CD14-positive monocyte (primary cell): ENCODE measurements around the gene KCTD20. TPM values are rescaled to one million over a fixed set of nuclear protein-coding genes. Genes with fewer than 3 reads are reported as not detected.
A peak's percentile ranks its signal among the peaks of the same experiment; 100 is the strongest.

Experiments used
- DNase-seq, 3 donors: peaks; one replicate each; pipeline ENCODE4 v3.0.0-alpha.2; 2011 to 2022
- H2AFZ ChIP-seq: 2 replicates; pipeline ENCODE4 v1.6.0; 2012; ENCODE audit warnings: mild to moderate bottlenecking, low read depth, low read length, inconsistent platforms; ENCODE audit not compliant: insufficient read depth, poor library complexity, severe bottlenecking
- H3K27ac ChIP-seq, 2 donors: 1 replicate in 1 of 2; 2 replicates in 1 of 2; pipeline ENCODE4 v1.5.1; 2012 to 2013; ENCODE audit warnings: low read length in 2 of 2, control low read depth in 1 of 2, inconsistent platforms in 1 of 2, low read depth in 1 of 2, mild to moderate bottlenecking in 1 of 2
- H3K27me3 ChIP-seq, 2 donors: one replicate each; pipeline versions ENCODE4 v1.6.0 to v1.6.1; 2011 to 2013; ENCODE audit warnings: low read length in 2 of 2; ENCODE audit not compliant: control insufficient read depth in 2 of 2, insufficient read depth in 2 of 2
- H3K36me3 ChIP-seq, 2 donors: replicated peaks in 1 of 2; 1 replicate in 1 of 2; 2 replicates in 1 of 2; pipeline versions ENCODE4 v1.5.1 to v1.6.1; 2012 to 2013; ENCODE audit warnings: low read length in 2 of 2, control low read depth in 1 of 2, inconsistent platforms in 1 of 2, mild to moderate bottlenecking in 1 of 2; ENCODE audit not compliant: insufficient read depth in 2 of 2, control insufficient read depth in 1 of 2
- H3K4me1 ChIP-seq, 2 donors: 1 replicate in 1 of 2; 2 replicates in 1 of 2; pipeline versions ENCODE4 v1.5.1 to v1.6.1; 2012 to 2013; ENCODE audit warnings: low read length in 2 of 2, control low read depth in 1 of 2, inconsistent platforms in 1 of 2, mild to moderate bottlenecking in 1 of 2, moderate library complexity in 1 of 2; ENCODE audit not compliant: insufficient read depth in 2 of 2, control insufficient read depth in 1 of 2
- H3K4me2 ChIP-seq: replicated peaks from 2 replicates; pipeline ENCODE3; 2012; ENCODE audit warnings: low read length, moderate library complexity, mild to moderate bottlenecking; ENCODE audit not compliant: poor library complexity, severe bottlenecking; ENCODE audit errors: extremely low read depth
- H3K4me3 ChIP-seq, 3 experiments: fragments of 200-600 bp in 1 of 3; sonication (generic) in 1 of 3; replicated peaks in 1 of 3; 1 replicate in 2 of 3; 2 replicates in 1 of 3; pipeline ENCODE4 v1.5.1; 2011 to 2013; ENCODE audit warnings: low read length in 3 of 3, mild to moderate bottlenecking in 3 of 3, control low read depth in 2 of 3, low read depth in 2 of 3, inconsistent platforms in 1 of 3, moderate library complexity in 1 of 3
- H3K79me2 ChIP-seq: 2 replicates; pipeline ENCODE4 v1.6.0; 2012; ENCODE audit warnings: mild to moderate bottlenecking, control low read depth, inconsistent platforms, low read length, moderate library complexity; ENCODE audit not compliant: insufficient read depth
- H3K9ac ChIP-seq: 2 replicates; pipeline ENCODE4 v1.6.0; 2017; ENCODE audit warnings: low read length, mild to moderate bottlenecking; ENCODE audit not compliant: insufficient read depth, poor library complexity, severe bottlenecking
- H3K9me3 ChIP-seq, 2 donors: replicated peaks in 1 of 2; 1 replicate in 1 of 2; 2 replicates in 1 of 2; pipeline versions ENCODE4 v1.5.1 to v1.6.1; 2012 to 2013; ENCODE audit warnings: low read length in 2 of 2, control low read depth in 1 of 2; ENCODE audit not compliant: control insufficient read depth in 1 of 2, insufficient read depth in 1 of 2
- H4K20me1 ChIP-seq: 2 replicates; pipeline ENCODE4 v1.6.0; 2012; ENCODE audit warnings: mild to moderate bottlenecking, low read length, control low read depth, moderate library complexity; ENCODE audit not compliant: insufficient read depth
- H3K27ac Mint-ChIP-seq, 7 donors: one replicate each; pipeline ENCODE4 v1.8.0; 2020; ENCODE audit warnings: mild to moderate bottlenecking in 7 of 7, mixed read lengths in 7 of 7, moderate library complexity in 6 of 7, inconsistent platforms in 2 of 7
- H3K27me3 Mint-ChIP-seq, 3 donors: one replicate each; pipeline ENCODE4 v1.8.0; 2021 to 2022; ENCODE audit warnings: low read depth in 3 of 3, mild to moderate bottlenecking in 3 of 3, mixed read lengths in 3 of 3, moderate library complexity in 3 of 3, inconsistent platforms in 1 of 3
- H3K36me3 Mint-ChIP-seq, 2 donors: one replicate each; pipeline ENCODE4 v1.8.0; 2020; ENCODE audit warnings: mixed read lengths in 2 of 2, inconsistent platforms in 1 of 2, mild to moderate bottlenecking in 1 of 2
- H3K4me1 Mint-ChIP-seq: one replicate; pipeline ENCODE4 v1.8.0; 2020; ENCODE audit warnings: mild to moderate bottlenecking, mixed read lengths
- H3K4me3 Mint-ChIP-seq, 2 donors: one replicate each; pipeline ENCODE4 v1.8.0; 2020; ENCODE audit warnings: mild to moderate bottlenecking in 2 of 2, mixed read lengths in 2 of 2, moderate library complexity in 1 of 2
- H3K9me3 Mint-ChIP-seq, 7 donors: one replicate each; pipeline ENCODE4 v1.8.0; 2020 to 2022; ENCODE audit warnings: mixed read lengths in 7 of 7, mild to moderate bottlenecking in 6 of 7, moderate library complexity in 6 of 7, inconsistent platforms in 2 of 7
- WGBS: methylation state at CpG from one replicate; pipeline ENCODE4 v1.1.5; 2013; ENCODE audit warnings: missing lambda C conversion rate; ENCODE audit not compliant: insufficient coverage; 5-methylcytosine and 5-hydroxymethylcytosine counted together
- intact Hi-C, 2 donors: fragments of 100-400 bp; cut with micrococcal nuclease; formaldehyde crosslinking; loops; one replicate each; pipeline versions ENCODE4 v1.15.0 to v1.15.1; 2023
- polyA minus RNA-seq: library from RNA; depleted of rRNA, polyadenylated mRNA; stranded (reverse); fragments of >200 nt; gene quantifications from 2 replicates; pipeline ENCODE4 v1.2.3, GENCODE V29; 2012
- polyA plus RNA-seq, 3 donors: library from polyadenylated mRNA; depleted of rRNA in 1 of 3; unstranded in 2 of 3; stranded (reverse) in 1 of 3; fragments of 300-500 nt in 2 of 3; fragments of >200 nt in 1 of 3; fragmentation: Illumina TruSeq in 2 of 3; gene quantifications; 1 replicate in 2 of 3; 2 replicates in 1 of 3; pipeline ENCODE4 v1.2.3, GENCODE V29; 2012 to 2021
- total RNA-seq, 12 experiments: library from RNA in 1 of 12; stranded (reverse) in 1 of 12; fragments of 120-200 nt in 1 of 12; gene quantifications; one replicate each; pipeline ENCODE4 v1.2.4 and lab custom pipeline; 2013 to 2026; ENCODE audit warnings: mixed read lengths in 6 of 12, inconsistent platforms in 1 of 12
- TF ChIP-seq, protein P1 (sequence below): fragments of 200-600 bp; IDR thresholded peaks from one replicate; pipeline ENCODE4 v1.8.0; 2022; ENCODE audit warnings: antibody characterized with exemption, mild to moderate bottlenecking

The KCTD20 gene
- total RNA-seq (2013) = 59.2 TPM
- polyA plus RNA-seq (10 to 100 TPM; 23.7 to 79.7 (median 73.9) TPM), polyA minus RNA-seq (24.1 and 27.3 TPM in 2 replicates), total RNA-seq (lab: John Stamatoyannopoulos, UW) (63.8 to 303 (median 239) reads per million in 11 experiments)

DNA sequence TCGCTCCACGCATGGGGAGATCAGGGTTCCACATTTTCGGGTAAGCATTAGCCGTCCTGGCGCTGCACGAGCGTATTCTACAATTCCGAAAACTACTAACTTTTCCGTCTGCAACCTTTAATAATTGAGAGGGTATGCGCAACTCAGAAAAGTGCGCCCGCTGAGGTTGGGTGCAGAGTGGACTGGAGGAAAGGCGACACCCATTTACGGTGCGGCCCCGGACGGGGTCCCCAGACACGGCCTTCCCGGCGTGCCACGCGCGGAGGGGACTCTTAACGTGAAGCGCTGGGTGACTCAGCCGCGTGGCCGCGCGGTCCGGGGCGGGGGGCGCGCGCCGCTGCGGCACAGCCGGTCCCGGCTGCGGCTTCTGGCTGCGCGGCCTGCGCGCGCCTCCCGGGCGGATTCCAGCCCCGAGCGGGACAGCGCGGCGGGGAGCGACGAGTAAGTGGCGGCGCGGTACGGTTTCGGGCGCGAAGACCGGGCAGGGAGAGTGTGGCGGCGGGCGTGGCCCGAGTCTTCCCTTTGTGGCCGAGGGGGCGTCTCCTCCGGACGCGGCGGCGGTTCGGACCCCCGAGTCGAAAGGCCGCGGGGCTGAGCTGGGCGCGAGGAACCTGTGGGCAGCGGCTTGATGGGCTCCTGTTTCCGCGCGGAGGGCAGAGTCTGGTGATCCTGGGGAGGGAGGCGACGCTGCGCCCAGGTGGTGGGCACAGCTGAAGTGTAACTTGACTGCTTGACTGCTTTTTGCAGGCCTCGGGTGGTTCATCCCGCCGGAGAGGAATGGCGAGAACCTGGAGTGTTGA lies at the start of gene KCTD20, which contains the start of gene PXT1:
TSS of gene KCTD20 (plus strand) at position 330 of the 800 bp plus-strand sequence. CDS start 27,098 bp downstream, outside the sequence.
TSS of gene PXT1 (minus strand) at position 184 of the 800 bp plus-strand sequence. CDS start 16,772 bp downstream, outside the sequence.
- peak; percentile 80 to 88 (median 84) for DNase-seq
- Mint-ChIP-seq H3K36me3 (peaks cover 4 to 9% of the 10 kb centered on the region in 2 donors), H3K9me3 (no peaks in the 10 kb centered on the region), H3K27ac (peak within 1 kb of the TSS; percentile 98 to 100 (median 99)), H3K4me3 (peak within 1 kb of the TSS; percentile 98 to 100), H3K27me3 (no peaks in the 10 kb centered on the region), H3K4me1 (peaks cover 44% of the 10 kb centered on the region)
- Histone ChIP-seq H3K9me3 (no peaks in the 10 kb centered on the region), H3K27ac (peak within 1 kb of the TSS; percentile 91 to 99), H2AFZ (peak within 1 kb of the TSS; percentile 67), H3K4me1 (peaks cover 36 to 40% of the 10 kb centered on the region in 2 donors), H3K36me3 (peaks cover 0 to 8% of the 10 kb centered on the region in 2 donors), H3K4me2 (peak within 1 kb of the TSS; percentile 85), H3K27me3 (no peaks in the 10 kb centered on the region), H3K9ac (peak within 1 kb of the TSS; percentile 99), H3K4me3 (peak within 1 kb of the TSS; percentile 81 to 98 (median 97)), H3K79me2 (peaks cover 59% of the 10 kb centered on the region), H4K20me1 (peaks cover 28% of the 10 kb centered on the region)
- intact Hi-C loops = loop anchor here in 1 of 2 donors (5.0 to 10.0 kb wide), 3 partner anchors 49 to 152 kb away; partner anchors contain the start of genes SRSF3 and STK38
- TF ChIP-seq, protein P1, sequence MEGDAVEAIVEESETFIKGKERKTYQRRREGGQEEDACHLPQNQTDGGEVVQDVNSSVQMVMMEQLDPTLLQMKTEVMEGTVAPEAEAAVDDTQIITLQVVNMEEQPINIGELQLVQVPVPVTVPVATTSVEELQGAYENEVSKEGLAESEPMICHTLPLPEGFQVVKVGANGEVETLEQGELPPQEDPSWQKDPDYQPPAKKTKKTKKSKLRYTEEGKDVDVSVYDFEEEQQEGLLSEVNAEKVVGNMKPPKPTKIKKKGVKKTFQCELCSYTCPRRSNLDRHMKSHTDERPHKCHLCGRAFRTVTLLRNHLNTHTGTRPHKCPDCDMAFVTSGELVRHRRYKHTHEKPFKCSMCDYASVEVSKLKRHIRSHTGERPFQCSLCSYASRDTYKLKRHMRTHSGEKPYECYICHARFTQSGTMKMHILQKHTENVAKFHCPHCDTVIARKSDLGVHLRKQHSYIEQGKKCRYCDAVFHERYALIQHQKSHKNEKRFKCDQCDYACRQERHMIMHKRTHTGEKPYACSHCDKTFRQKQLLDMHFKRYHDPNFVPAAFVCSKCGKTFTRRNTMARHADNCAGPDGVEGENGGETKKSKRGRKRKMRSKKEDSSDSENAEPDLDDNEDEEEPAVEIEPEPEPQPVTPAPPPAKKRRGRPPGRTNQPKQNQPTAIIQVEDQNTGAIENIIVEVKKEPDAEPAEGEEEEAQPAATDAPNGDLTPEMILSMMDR = no peak
- under 1% methylated on average over 78 of the region's 91 CpGs for WGBS

GRCh38 chr6:36399970-36400369 lies 42.8 kb upstream of the KCTD20 start:
- Histone ChIP-seq H3K27ac (no peak overlapping the region), H3K9ac (no peak overlapping the region), H3K9me3 (no peaks in the 10 kb centered on the region), H2AFZ (no peak overlapping the region), H3K79me2 (no peaks in the 10 kb centered on the region), H3K4me3 (no peak overlapping the region), H3K4me1 (no peaks in the 10 kb centered on the region), H3K27me3 (no peaks in the 10 kb centered on the region), H3K36me3 (no peaks in the 10 kb centered on the region), H3K4me2 (no peak overlapping the region), H4K20me1 (no peaks in the 10 kb centered on the region)
- TF ChIP-seq, protein P1 = no peak
- DNase-seq = no peak
- Mint-ChIP-seq H3K4me1 (peaks cover 2% of the 10 kb centered on the region), H3K27me3 (peaks cover 0 to 6% (median 2%) of the 10 kb centered on the region in 3 donors), H3K36me3 (no peaks in the 10 kb centered on the region), H3K27ac (no peak overlapping the region), H3K4me3 (no peak overlapping the region), H3K9me3 (peaks cover 0 to 3% (median 0%) of the 10 kb centered on the region in 7 donors)
- no CpG with 5 or more reads among the region's 1 CpG for WGBS
- intact Hi-C loops = no loop called here
